A673 (cell line): Measurements from ENCODE around the gene ITPKC. TPM values are rescaled to one million over a fixed set of nuclear protein-coding genes. Genes with fewer than 3 reads are reported as not detected.
A peak's percentile ranks its signal among the peaks of the same experiment; 100 is the strongest.
"Not testable (repeated sequence)": the region's sequence is repeated elsewhere in the genome, so short reads cannot be mapped to it uniquely, and the experiment has no call there.

Experiments
- BruUV-seq: library from RNA; stranded (reverse); fragments of 400-500 nt; replicated peaks from 2 replicates; lab custom pipeline; 2021; lab: Mats Ljungman, UMichigan
- CTCF ChIA-PET: fragments of 300-600 bp; sonication (Branson Sonifier 250); formaldehyde crosslinking; loops from one replicate; lab custom pipeline; 2022; ENCODE audit warnings: antibody characterized with exemption; lab: Charles Lee
- POLR2A ChIA-PET: fragments of 300-600 bp; sonication (Branson Sonifier 250); formaldehyde crosslinking; loops from one replicate; lab custom pipeline; 2022; ENCODE audit warnings: antibody characterized with exemption; ENCODE audit not compliant: low non-redundant PET; lab: Charles Lee
- DNase-seq: peaks from one replicate; pipeline ENCODE4 v3.0.0-alpha.2; 2015; ENCODE audit warnings: low spot score
- H3K27ac ChIP-seq: fragments of 200-600 bp; sonication (generic); 2 replicates; pipeline ENCODE4 v1.5.1; 2016; ENCODE audit warnings: mixed run types, low read depth, mild to moderate bottlenecking, mixed read lengths, antibody characterized with exemption, low read length; ENCODE audit not compliant: poor library complexity, severe bottlenecking
- H3K27me3 ChIP-seq: fragments of 200-600 bp; sonication (generic); replicated peaks from 2 replicates; pipeline ENCODE4 v1.6.1; 2017; ENCODE audit warnings: mixed run types, low read depth, mild to moderate bottlenecking, mixed read lengths, antibody characterized with exemption, low read length; ENCODE audit not compliant: insufficient read depth, poor library complexity
- H3K36me3 ChIP-seq: fragments of 200-600 bp; sonication (generic); 2 replicates; pipeline ENCODE4 v1.6.1; 2016; ENCODE audit warnings: mixed run types, mild to moderate bottlenecking, mixed read lengths, antibody characterized with exemption, low read length; ENCODE audit not compliant: insufficient read depth, poor library complexity, severe bottlenecking
- H3K4me1 ChIP-seq: fragments of 200-600 bp; sonication (generic); 2 replicates; pipeline ENCODE4 v1.6.1; 2017; ENCODE audit warnings: mixed run types, mild to moderate bottlenecking, mixed read lengths, antibody characterized with exemption, low read length; ENCODE audit not compliant: insufficient read depth, poor library complexity, severe bottlenecking
- H3K4me3 ChIP-seq: fragments of 200-600 bp; sonication (generic); 2 replicates; pipeline ENCODE4 v1.5.1; 2016; ENCODE audit warnings: low read depth, mixed run types, mild to moderate bottlenecking, mixed read lengths, low read length; ENCODE audit not compliant: poor library complexity, severe bottlenecking
- H3K9me3 ChIP-seq: fragments of 200-600 bp; sonication (generic); 2 replicates; pipeline ENCODE4 v1.6.1; 2016; ENCODE audit warnings: mixed run types, low read depth, mild to moderate bottlenecking, mixed read lengths, antibody characterized with exemption, low read length; ENCODE audit not compliant: poor library complexity, severe bottlenecking
- CTCF ChIP-seq: fragments of 300-800, 200-600 bp; sonication (generic); conservative IDR thresholded peaks from 2 replicates; pipeline ENCODE4 v1.5.1; 2017; ENCODE audit warnings: low read depth, mild to moderate bottlenecking, antibody characterized with exemption, low read length, moderate library complexity, mixed read lengths
- EZH2 ChIP-seq: fragments of 200-600 bp; sonication (generic); IDR thresholded peaks from 2 replicates; pipeline ENCODE4 v1.6.1; 2017; ENCODE audit warnings: borderline replicate concordance, low read depth, mild to moderate bottlenecking, mixed read lengths, antibody characterized with exemption, low read length; ENCODE audit not compliant: poor library complexity, severe bottlenecking
- intact Hi-C: fragments of 100-400 bp; cut with micrococcal nuclease; formaldehyde crosslinking; loops from one replicate; pipeline ENCODE4 v1.10.0; 2022; ENCODE audit not compliant: unreplicated experiment
- total RNA-seq: library from RNA; stranded (reverse); gene quantifications from 2 replicates; pipeline ENCODE4 v1.2.3, GENCODE V29; 2021

Gene ITPKC
- total RNA-seq, 1 experiment from 2014 or later = 7.2 TPM

GRCh38 chr19:40763963-40764362 lies 47.1 kb downstream of the ITPKC start:
- intact Hi-C loops = no loop called here
- TF ChIP-seq EZH2 (no peak), CTCF (no peak)
- H3K4me3 ChIP-seq = no peak overlapping the region
- ChIA-PET CTCF (no interaction called here), POLR2A (no interaction called here)
- no peaks in the 10 kb centered on the region for H3K4me1 ChIP-seq
- no peaks in the 10 kb centered on the region for H3K9me3 ChIP-seq
- peaks cover 72% of the 10 kb centered on the region for H3K36me3 ChIP-seq
- no peak overlapping the region for H3K27ac ChIP-seq
- no peaks in the 10 kb centered on the region for H3K27me3 ChIP-seq
- BruUV-seq = no TSS peak
- DNase-seq = no peak

DNA sequence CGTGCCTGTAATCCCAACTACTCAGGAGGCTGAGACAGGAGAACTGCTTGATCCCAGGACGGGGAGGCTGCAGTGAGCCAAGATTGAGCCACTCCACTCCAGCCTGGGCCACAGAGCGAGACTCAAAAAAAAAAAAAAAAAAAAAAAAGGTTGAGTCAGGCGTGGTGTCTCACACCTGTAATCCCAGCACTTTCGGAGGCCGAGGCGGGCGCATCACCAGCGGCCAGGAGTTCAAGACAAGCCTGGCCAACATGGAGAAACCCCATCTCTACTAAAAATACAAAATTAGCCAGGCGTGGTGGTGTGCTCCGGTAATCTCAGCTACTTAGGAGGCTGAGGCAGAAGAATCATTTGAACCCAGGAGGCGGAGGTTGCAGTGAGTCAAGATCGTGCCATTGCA lies 49.5 kb downstream of the ITPKC start:
- H3K9me3 ChIP-seq, BruUV-seq, H3K4me1 ChIP-seq, H3K27me3 ChIP-seq, CTCF ChIA-PET, intact Hi-C loops, H3K27ac ChIP-seq, DNase-seq, H3K4me3 ChIP-seq, POLR2A ChIA-PET: not testable (repeated sequence)
- peaks cover 48% of the 10 kb centered on the region for H3K36me3 ChIP-seq

GRCh38 chr19:40768869-40769268 lies 52.0 kb downstream of the ITPKC start:
- DNase-seq = no peak
- POLR2A ChIA-PET = no interaction called here
- Histone ChIP-seq H3K4me3 (no peak overlapping the region), H3K27me3 (no peaks in the 10 kb centered on the region), H3K9me3 (no peaks in the 10 kb centered on the region), H3K4me1 (no peaks in the 10 kb centered on the region), H3K27ac (no peak overlapping the region), H3K36me3 (peaks cover 23% of the 10 kb centered on the region)
- BruUV-seq = no TSS peak
- CTCF ChIA-PET = no interaction called here
- TF ChIP-seq CTCF = no peak
- intact Hi-C loops = no loop called here

- BruUV-seq, CTCF ChIA-PET, intact Hi-C loops, H3K27me3 ChIP-seq, POLR2A ChIA-PET, H3K27ac ChIP-seq, H3K4me1 ChIP-seq, H3K9me3 ChIP-seq, H3K4me3 ChIP-seq, H3K36me3 ChIP-seq: not testable (repeated sequence)
- peak; percentile 36 for DNase-seq
Observed at GRCh38 chr19:40771101-40771862, 54.4 kb downstream of the ITPKC start.
